Hematopoietic multipotent progenitor cell treated with erythropoietin and hydrocortisone succinate and interleukin-3 and kit ligand, for 15 days (in vitro differentiated cells): ENCODE results near the gene OR10G8.
"Not testable (repeated sequence)": the region's sequence is repeated elsewhere in the genome, so short reads cannot be mapped to it uniquely, and the experiment has no call there.

ENCODE experiments used
- DNase-seq: peaks from one replicate; pipeline ENCODE4 v3.0.0-alpha.2; 2015; ENCODE audit warnings: low spot score

OR10G8 gene

GRCh38 chr11:124026498-124026897 lies at the start of gene OR10G8:
Gene OR10G8 (plus strand): TSS chr11:124026798. CDS start chr11:124029623, 2,825 bp downstream.
- DNase-seq = no peak

- DNase-seq = no peak
Measured at GRCh38 chr11:123977731-123978347, 48.8 kb upstream of the OR10G8 start, which contains the start of gene OR10S1. Gene OR10S1 (minus strand): TSS chr11:123977781. CDS start chr11:123977664, 117 bp downstream.

- no peak for DNase-seq
Measured at GRCh38 chr11:123979311-123979710, 47.3 kb upstream of the OR10G8 start.

GRCh38 chr11:123995119-123995518 lies 31.5 kb upstream of the OR10G8 start, which contains the start of gene OR10G6:
Gene OR10G6 (minus strand): TSS chr11:123995161. CDS start chr11:123995161, 0 bp downstream.
- DNase-seq = no peak

- no peak for DNase-seq
Measured at GRCh38 chr11:124012697-124013096, 13.9 kb upstream of the OR10G8 start, which contains the start of gene OR10G4. Gene OR10G4 (plus strand): TSS chr11:124012997. CDS start chr11:124015575, 2,578 bp downstream.

GRCh38 chr11:124015837-124016236 lies 10.8 kb upstream of the OR10G8 start:
- DNase-seq = not testable (repeated sequence)

GRCh38 chr11:124036666-124037065 lies 10.1 kb downstream of the OR10G8 start:
- DNase-seq = no peak

- no peak for DNase-seq
Measured at GRCh38 chr11:124039557-124039956, 13.0 kb downstream of the OR10G8 start.

GRCh38 chr11:124041254-124041653 lies 14.7 kb downstream of the OR10G8 start, which contains the start of gene OR10G7:
Gene OR10G7 (minus strand): TSS chr11:124041325. CDS start chr11:124039001, 2,324 bp downstream.
- DNase-seq = no peak

- DNase-seq = no peak
Measured at GRCh38 chr11:124043420-124043819, 16.8 kb downstream of the OR10G8 start.

- DNase-seq = no peak
Measured at GRCh38 chr11:124050748-124051147, 24.1 kb downstream of the OR10G8 start.

GRCh38 chr11:124052966-124053365 lies 26.4 kb downstream of the OR10G8 start:
- no peak for DNase-seq

- DNase-seq = no peak
Measured at GRCh38 chr11:124068601-124069110, 42.1 kb downstream of the OR10G8 start.

GRCh38 chr11:124069429-124070401 lies 43.1 kb downstream of the OR10G8 start:
- peak; percentile 82 for DNase-seq

- peak; percentile 76 for DNase-seq
Measured at GRCh38 chr11:124070915-124071622, 44.5 kb downstream of the OR10G8 start.

GRCh38 chr11:124071623-124071948 lies 45.0 kb downstream of the OR10G8 start:
- no peak for DNase-seq

- DNase-seq = no peak
Measured at GRCh38 chr11:124072147-124072546, 45.5 kb downstream of the OR10G8 start.

GRCh38 chr11:124074554-124074953 lies 48.0 kb downstream of the OR10G8 start:
- no peak for DNase-seq

- no peak for DNase-seq
Measured at GRCh38 chr11:124075492-124075840, 48.9 kb downstream of the OR10G8 start.

- peak; percentile 35 for DNase-seq
Measured at GRCh38 chr11:124075841-124076651, 49.4 kb downstream of the OR10G8 start.

GRCh38 chr11:124077266-124077665 lies 50.7 kb downstream of the OR10G8 start:
- no peak for DNase-seq
